ENCODE data around the gene APAF1. TPM values are rescaled to one million over a fixed set of nuclear protein-coding genes. Genes with fewer than 3 reads are reported as not detected.

The APAF1 gene
- total RNA-seq, 1 donor from 2014 or later: 15.5 TPM

GRCh38 chr12:98744680-98745079 lies 99.6 kb downstream of the APAF1 start:
- H3K4me3 ChIP-seq: no peak overlapping the region
- intact Hi-C loops (cut with DNase I): no loop called here
- no peaks in the 10 kb centered on the region for H3K27me3 ChIP-seq
- no peaks in the 10 kb centered on the region for H3K36me3 ChIP-seq
- peaks cover 0 to 3% of the 10 kb centered on the region in 2 donors for H3K4me1 ChIP-seq
- DNase-seq (ENCODE audit: low spot score in 2 of 2): no peak
- no peaks in the 10 kb centered on the region for H3K9me3 ChIP-seq
- H3K27ac ChIP-seq: no peak overlapping the region
- no peak for TF ChIP-seq CTCF (IDR thresholded peaks at IDR 0.05)

GRCh38 chr12:98745578-98746391 lies 100.7 kb downstream of the APAF1 start:
- no peak for TF ChIP-seq CTCF (IDR thresholded peaks at IDR 0.05)
- intact Hi-C loops (cut with DNase I): no loop called here
- Histone ChIP-seq H3K27me3 (no peaks in the 10 kb centered on the region), H3K9me3 (no peaks in the 10 kb centered on the region), H3K36me3 (no peaks in the 10 kb centered on the region), H3K4me1 (peaks cover 0 to 3% of the 10 kb centered on the region in 2 donors), H3K4me3 (peak overlapping the region; percentile 60 to 61), H3K27ac (no peak overlapping the region)
- no peak for DNase-seq (ENCODE audit: low spot score in 2 of 2)

- Histone ChIP-seq H3K27me3 (no peaks in the 10 kb centered on the region), H3K9me3 (no peaks in the 10 kb centered on the region), H3K27ac (no peak overlapping the region), H3K36me3 (no peaks in the 10 kb centered on the region), H3K4me1 (peaks cover 0 to 3% of the 10 kb centered on the region in 2 donors), H3K4me3 (no peak overlapping the region)
- intact Hi-C loops (cut with DNase I): no loop called here
- DNase-seq (ENCODE audit: low spot score in 2 of 2): no peak
- no peak for TF ChIP-seq CTCF (IDR thresholded peaks at IDR 0.05)
These were observed 103.4 kb downstream of the APAF1 start for GRCh38 chr12:98748463-98748862.

- H3K36me3 ChIP-seq: no peaks in the 10 kb centered on the region
- H3K27me3 ChIP-seq: no peaks in the 10 kb centered on the region
- TF ChIP-seq CTCF (IDR thresholded peaks at IDR 0.05): no peak
- peaks cover 0 to 3% of the 10 kb centered on the region in 2 donors for H3K4me1 ChIP-seq
- intact Hi-C loops (cut with DNase I): no loop called here
- no peak overlapping the region for H3K27ac ChIP-seq
- H3K4me3 ChIP-seq: no peak overlapping the region
- H3K9me3 ChIP-seq: no peaks in the 10 kb centered on the region
- no peak for DNase-seq (ENCODE audit: low spot score in 2 of 2)
These were observed 105.4 kb downstream of the APAF1 start for GRCh38 chr12:98750511-98750910.

GRCh38 chr12:98751580-98752115 lies 106.6 kb downstream of the APAF1 start:
- Histone ChIP-seq H3K27ac (no peak overlapping the region), H3K4me1 (no peaks in the 10 kb centered on the region), H3K36me3 (no peaks in the 10 kb centered on the region), H3K4me3 (no peak overlapping the region), H3K9me3 (no peaks in the 10 kb centered on the region), H3K27me3 (no peaks in the 10 kb centered on the region)
- DNase-seq (ENCODE audit: low spot score in 2 of 2): no peak
- intact Hi-C loops (cut with DNase I): no loop called here
- TF ChIP-seq CTCF (IDR thresholded peaks at IDR 0.05): no peak
